ENCODE results near the gene TIMELESS. TPM values are rescaled to one million over a fixed set of nuclear protein-coding genes. Genes with fewer than 3 reads are reported as not detected.

TIMELESS gene
- total and polyA plus RNA-seq, 4 donors: 5.1 to 17.6 (median 10.3) TPM

DNA sequence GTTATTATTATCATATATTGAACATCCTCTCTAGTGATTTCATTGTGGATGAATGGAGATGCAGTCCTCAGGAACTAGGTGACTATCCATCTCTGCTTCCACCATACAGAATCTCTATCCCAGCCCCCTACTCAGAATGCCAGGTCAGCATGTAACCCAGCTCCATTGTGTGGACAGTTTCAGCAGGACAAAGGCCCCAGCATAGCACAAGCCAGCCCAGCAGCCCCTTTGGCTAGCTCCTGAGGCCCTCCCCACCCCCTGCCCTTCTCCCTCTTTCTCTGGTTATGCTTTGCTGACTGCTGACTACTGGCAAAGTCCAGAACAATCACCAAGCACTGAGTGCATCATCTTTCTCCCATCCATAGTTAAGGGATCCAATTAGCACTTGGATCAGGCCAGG, 13.3 kb upstream of the TIMELESS start:
- Histone ChIP-seq H3K9ac (ENCODE audit: low read depth in 1 of 2, low read length in 2 of 2) (no peak overlapping the region), H3K9me3 (ENCODE audit: control insufficient read depth in 4 of 4, low read length in 3 of 4) (no peaks in the 10 kb centered on the region)
- no peak for TF ChIP-seq SP1 (IDR thresholded peaks at IDR 0.05)
- no peak for TF ChIP-seq FOXA1 (IDR thresholded peaks at IDR 0.05)

DNA sequence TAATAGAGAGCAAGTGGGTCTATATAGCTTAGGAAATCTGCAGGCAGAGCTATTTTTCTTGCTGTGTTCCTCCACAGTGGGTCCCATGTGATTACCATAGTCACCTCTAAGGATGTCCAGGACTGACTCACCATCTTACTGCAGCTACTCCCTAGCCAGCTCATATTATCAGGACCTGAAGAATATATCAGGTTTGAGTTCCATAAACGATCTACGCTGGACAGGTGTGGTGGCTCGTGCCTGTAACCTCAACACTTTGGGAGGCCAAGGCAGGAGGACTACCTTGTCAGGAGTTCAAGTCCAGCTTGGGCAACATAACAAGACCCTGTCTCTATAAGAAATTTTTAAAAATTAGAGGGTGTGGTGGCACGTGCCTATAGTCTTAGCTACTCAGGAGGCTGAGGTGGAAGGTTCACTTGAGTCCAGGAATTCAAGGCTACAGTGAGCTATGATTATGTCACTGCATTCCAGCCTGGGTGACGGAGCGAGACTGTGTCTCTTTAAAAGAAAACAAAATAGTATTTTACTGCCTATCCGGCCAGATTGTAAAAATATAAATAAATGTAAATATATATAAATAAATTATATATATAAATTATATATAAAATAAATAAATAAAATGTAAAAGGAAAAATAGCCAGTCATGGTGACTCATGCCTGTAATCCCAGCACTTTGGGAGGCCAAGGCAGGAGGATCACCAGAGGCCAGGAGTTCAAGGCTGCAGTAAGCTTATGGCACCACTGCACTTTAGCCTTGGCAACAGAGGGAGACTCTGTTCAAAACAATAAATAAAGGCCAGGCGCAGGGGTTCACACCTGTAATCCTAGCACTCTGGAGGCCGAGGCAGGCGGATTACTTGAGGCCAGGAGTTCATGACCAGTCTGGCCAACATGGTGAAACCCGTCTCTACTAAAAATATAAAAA, 12.3 kb upstream of the TIMELESS start:
- H3K27me3 ChIP-seq (ENCODE audit: control insufficient read depth in 4 of 4, insufficient read depth in 4 of 4, low read length in 3 of 4): no peaks in the 10 kb centered on the region
- DNase-seq (ENCODE audit: low spot score): no peak
- H3K36me3 ChIP-seq (ENCODE audit: control insufficient read depth in 4 of 4, insufficient read depth in 3 of 4, low read depth in 1 of 4, low read length in 3 of 4): no peaks in the 10 kb centered on the region
- H3K9ac ChIP-seq (ENCODE audit: low read depth in 1 of 2, low read length in 2 of 2): no peak overlapping the region
- TF ChIP-seq FOXA2 (IDR thresholded peaks at IDR 0.05): no peak
- TF ChIP-seq RAD21 (IDR thresholded peaks at IDR 0.05): no peak
- TF ChIP-seq HNF4A (conservative IDR thresholded peaks at IDR 0.05): no peak
- TF ChIP-seq, protein P1, sequence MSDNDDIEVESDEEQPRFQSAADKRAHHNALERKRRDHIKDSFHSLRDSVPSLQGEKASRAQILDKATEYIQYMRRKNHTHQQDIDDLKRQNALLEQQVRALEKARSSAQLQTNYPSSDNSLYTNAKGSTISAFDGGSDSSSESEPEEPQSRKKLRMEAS (IDR thresholded peaks at IDR 0.05): no peak
- TF ChIP-seq NR2F2 (IDR thresholded peaks at IDR 0.05): no peak
- TF ChIP-seq HNF4G (IDR thresholded peaks at IDR 0.05): no peak
- no peak for TF ChIP-seq YY1 (IDR thresholded peaks at IDR 0.05)
- TF ChIP-seq JUND (IDR thresholded peaks at IDR 0.05): no peak
- TF ChIP-seq, protein P2, sequence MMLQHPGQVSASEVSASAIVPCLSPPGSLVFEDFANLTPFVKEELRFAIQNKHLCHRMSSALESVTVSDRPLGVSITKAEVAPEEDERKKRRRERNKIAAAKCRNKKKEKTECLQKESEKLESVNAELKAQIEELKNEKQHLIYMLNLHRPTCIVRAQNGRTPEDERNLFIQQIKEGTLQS (IDR thresholded peaks at IDR 0.05): no peak
- no peak for TF ChIP-seq FOXA1 (IDR thresholded peaks at IDR 0.05)
- TF ChIP-seq, protein P3, sequence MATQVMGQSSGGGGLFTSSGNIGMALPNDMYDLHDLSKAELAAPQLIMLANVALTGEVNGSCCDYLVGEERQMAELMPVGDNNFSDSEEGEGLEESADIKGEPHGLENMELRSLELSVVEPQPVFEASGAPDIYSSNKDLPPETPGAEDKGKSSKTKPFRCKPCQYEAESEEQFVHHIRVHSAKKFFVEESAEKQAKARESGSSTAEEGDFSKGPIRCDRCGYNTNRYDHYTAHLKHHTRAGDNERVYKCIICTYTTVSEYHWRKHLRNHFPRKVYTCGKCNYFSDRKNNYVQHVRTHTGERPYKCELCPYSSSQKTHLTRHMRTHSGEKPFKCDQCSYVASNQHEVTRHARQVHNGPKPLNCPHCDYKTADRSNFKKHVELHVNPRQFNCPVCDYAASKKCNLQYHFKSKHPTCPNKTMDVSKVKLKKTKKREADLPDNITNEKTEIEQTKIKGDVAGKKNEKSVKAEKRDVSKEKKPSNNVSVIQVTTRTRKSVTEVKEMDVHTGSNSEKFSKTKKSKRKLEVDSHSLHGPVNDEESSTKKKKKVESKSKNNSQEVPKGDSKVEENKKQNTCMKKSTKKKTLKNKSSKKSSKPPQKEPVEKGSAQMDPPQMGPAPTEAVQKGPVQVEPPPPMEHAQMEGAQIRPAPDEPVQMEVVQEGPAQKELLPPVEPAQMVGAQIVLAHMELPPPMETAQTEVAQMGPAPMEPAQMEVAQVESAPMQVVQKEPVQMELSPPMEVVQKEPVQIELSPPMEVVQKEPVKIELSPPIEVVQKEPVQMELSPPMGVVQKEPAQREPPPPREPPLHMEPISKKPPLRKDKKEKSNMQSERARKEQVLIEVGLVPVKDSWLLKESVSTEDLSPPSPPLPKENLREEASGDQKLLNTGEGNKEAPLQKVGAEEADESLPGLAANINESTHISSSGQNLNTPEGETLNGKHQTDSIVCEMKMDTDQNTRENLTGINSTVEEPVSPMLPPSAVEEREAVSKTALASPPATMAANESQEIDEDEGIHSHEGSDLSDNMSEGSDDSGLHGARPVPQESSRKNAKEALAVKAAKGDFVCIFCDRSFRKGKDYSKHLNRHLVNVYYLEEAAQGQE (IDR thresholded peaks at IDR 0.05): no peak
- TF ChIP-seq, protein P4, sequence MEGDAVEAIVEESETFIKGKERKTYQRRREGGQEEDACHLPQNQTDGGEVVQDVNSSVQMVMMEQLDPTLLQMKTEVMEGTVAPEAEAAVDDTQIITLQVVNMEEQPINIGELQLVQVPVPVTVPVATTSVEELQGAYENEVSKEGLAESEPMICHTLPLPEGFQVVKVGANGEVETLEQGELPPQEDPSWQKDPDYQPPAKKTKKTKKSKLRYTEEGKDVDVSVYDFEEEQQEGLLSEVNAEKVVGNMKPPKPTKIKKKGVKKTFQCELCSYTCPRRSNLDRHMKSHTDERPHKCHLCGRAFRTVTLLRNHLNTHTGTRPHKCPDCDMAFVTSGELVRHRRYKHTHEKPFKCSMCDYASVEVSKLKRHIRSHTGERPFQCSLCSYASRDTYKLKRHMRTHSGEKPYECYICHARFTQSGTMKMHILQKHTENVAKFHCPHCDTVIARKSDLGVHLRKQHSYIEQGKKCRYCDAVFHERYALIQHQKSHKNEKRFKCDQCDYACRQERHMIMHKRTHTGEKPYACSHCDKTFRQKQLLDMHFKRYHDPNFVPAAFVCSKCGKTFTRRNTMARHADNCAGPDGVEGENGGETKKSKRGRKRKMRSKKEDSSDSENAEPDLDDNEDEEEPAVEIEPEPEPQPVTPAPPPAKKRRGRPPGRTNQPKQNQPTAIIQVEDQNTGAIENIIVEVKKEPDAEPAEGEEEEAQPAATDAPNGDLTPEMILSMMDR (IDR thresholded peaks at IDR 0.05; ENCODE audit: low read depth, low read length, missing input control): no peak
- TF ChIP-seq GABPA (IDR thresholded peaks at IDR 0.05 in 1 of 2, conservative IDR thresholded peaks at IDR 0.05 in 1 of 2): no peak
- TF ChIP-seq EGR1 (IDR thresholded peaks at IDR 0.05; ENCODE audit: low read depth in 2 of 2): no peak
- no peak for TF ChIP-seq TAF1 (conservative IDR thresholded peaks at IDR 0.05)
- TF ChIP-seq, protein P5, sequence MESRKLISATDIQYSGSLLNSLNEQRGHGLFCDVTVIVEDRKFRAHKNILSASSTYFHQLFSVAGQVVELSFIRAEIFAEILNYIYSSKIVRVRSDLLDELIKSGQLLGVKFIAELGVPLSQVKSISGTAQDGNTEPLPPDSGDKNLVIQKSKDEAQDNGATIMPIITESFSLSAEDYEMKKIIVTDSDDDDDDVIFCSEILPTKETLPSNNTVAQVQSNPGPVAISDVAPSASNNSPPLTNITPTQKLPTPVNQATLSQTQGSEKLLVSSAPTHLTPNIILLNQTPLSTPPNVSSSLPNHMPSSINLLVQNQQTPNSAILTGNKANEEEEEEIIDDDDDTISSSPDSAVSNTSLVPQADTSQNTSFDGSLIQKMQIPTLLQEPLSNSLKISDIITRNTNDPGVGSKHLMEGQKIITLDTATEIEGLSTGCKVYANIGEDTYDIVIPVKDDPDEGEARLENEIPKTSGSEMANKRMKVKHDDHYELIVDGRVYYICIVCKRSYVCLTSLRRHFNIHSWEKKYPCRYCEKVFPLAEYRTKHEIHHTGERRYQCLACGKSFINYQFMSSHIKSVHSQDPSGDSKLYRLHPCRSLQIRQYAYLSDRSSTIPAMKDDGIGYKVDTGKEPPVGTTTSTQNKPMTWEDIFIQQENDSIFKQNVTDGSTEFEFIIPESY (IDR thresholded peaks at IDR 0.05): no peak
- TF ChIP-seq SP1 (IDR thresholded peaks at IDR 0.05): no peak
- no peak overlapping the region for H3K27ac ChIP-seq (ENCODE audit: low read depth in 1 of 2, low read length in 2 of 2)
- H3K4me1 ChIP-seq (ENCODE audit: control insufficient read depth in 4 of 4, insufficient read depth in 4 of 4, low read length in 3 of 4): peaks cover 0 to 7% (median 3%) of the 10 kb centered on the region in 4 donors
- WGBS: 91% methylated on average over 11 of the region's 11 CpGs
- H3K4me3 ChIP-seq (ENCODE audit: low read depth in 1 of 3, low read length in 3 of 3): no peak overlapping the region
- no peaks in the 10 kb centered on the region for H3K9me3 ChIP-seq (ENCODE audit: control insufficient read depth in 4 of 4, low read length in 3 of 4)

More for the DNA sequence above, 13.3 kb upstream of the TIMELESS start:
- H3K4me1 ChIP-seq (ENCODE audit: control insufficient read depth in 4 of 4, insufficient read depth in 4 of 4, low read length in 3 of 4): peaks cover 0 to 7% (median 3%) of the 10 kb centered on the region in 4 donors
- no peaks in the 10 kb centered on the region for H3K27me3 ChIP-seq (ENCODE audit: control insufficient read depth in 4 of 4, insufficient read depth in 4 of 4, low read length in 3 of 4)
- DNase-seq (ENCODE audit: low spot score): no peak
- H3K36me3 ChIP-seq (ENCODE audit: control insufficient read depth in 4 of 4, insufficient read depth in 3 of 4, low read depth in 1 of 4, low read length in 3 of 4): no peaks in the 10 kb centered on the region
- H3K27ac ChIP-seq (ENCODE audit: low read depth in 1 of 2, low read length in 2 of 2): no peak overlapping the region
- no peak overlapping the region for H3K4me3 ChIP-seq (ENCODE audit: low read depth in 1 of 3, low read length in 3 of 3)

All from liver (tissue), 9 donors.